Effector memory CD8-positive, alpha-beta T cell (primary cell): ENCODE data around the gene PRDX6.
"Not testable (repeated sequence)": the region's sequence is repeated elsewhere in the genome, so short reads cannot be mapped to it uniquely, and the experiment has no call there.

Experiments
- ATAC-seq: fragments of 150-1000 bp; cut with Tn5 transposase; replicated peaks from 2 replicates; pipeline ENCODE4 v1.10.0; 2021; ENCODE audit warnings: mild to moderate bottlenecking, moderate library complexity
- DNase-seq, 3 experiments: peaks; one replicate each; pipeline ENCODE4 v3.0.0; 2021
- H3K27ac Mint-ChIP-seq, 2 donors: one replicate each; pipeline ENCODE4 v1.8.0; 2022; ENCODE audit warnings: mild to moderate bottlenecking in 2 of 2, mixed read lengths in 2 of 2, moderate library complexity in 2 of 2
- H3K27me3 Mint-ChIP-seq, 2 donors: one replicate each; pipeline ENCODE4 v1.8.0; 2022; ENCODE audit warnings: mixed read lengths in 2 of 2
- H3K36me3 Mint-ChIP-seq: one replicate; pipeline ENCODE4 v1.8.0; 2022; ENCODE audit warnings: mild to moderate bottlenecking, moderate library complexity, mixed read lengths; ENCODE audit not compliant: insufficient read depth
- H3K4me1 Mint-ChIP-seq, 2 donors: one replicate each; pipeline ENCODE4 v1.8.0; 2022; ENCODE audit warnings: low read depth in 2 of 2, mixed read lengths in 2 of 2
- H3K4me3 Mint-ChIP-seq, 2 donors: one replicate each; pipeline ENCODE4 v1.8.0; 2022; ENCODE audit warnings: mild to moderate bottlenecking in 2 of 2, mixed read lengths in 2 of 2, moderate library complexity in 2 of 2
- H3K9me3 Mint-ChIP-seq, 2 donors: one replicate each; pipeline ENCODE4 v1.8.0; 2022; ENCODE audit warnings: mixed read lengths in 2 of 2

The PRDX6 gene

DNA sequence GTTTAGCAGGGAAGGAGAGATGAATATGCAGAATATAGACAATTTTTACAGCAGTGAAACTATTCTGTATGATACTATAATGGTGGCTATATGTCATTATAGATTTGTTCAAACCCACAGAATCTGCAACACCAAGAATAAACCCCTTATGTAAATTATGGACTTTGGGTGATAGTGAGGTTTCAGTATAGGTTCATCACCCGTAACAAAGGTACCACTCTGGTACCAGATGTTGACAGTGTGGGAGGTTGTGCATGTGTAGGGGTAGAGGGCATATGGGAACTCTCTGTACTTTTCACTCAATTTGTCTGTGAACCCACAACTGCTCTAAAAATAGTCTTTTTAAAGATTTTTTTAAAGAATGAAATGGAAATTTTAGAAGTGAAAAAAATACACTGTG lies 29.9 kb upstream of the PRDX6 start:
- no peak for DNase-seq
- no peak overlapping the region for H3K27ac Mint-ChIP-seq
- H3K4me1 Mint-ChIP-seq = peaks cover 11 to 52% of the 10 kb centered on the region in 2 donors
- H3K36me3 Mint-ChIP-seq = peaks cover 10% of the 10 kb centered on the region
- H3K27me3 Mint-ChIP-seq = no peaks in the 10 kb centered on the region
- no peak overlapping the region for H3K4me3 Mint-ChIP-seq
- no peak for ATAC-seq
- no peaks in the 10 kb centered on the region for H3K9me3 Mint-ChIP-seq

DNA sequence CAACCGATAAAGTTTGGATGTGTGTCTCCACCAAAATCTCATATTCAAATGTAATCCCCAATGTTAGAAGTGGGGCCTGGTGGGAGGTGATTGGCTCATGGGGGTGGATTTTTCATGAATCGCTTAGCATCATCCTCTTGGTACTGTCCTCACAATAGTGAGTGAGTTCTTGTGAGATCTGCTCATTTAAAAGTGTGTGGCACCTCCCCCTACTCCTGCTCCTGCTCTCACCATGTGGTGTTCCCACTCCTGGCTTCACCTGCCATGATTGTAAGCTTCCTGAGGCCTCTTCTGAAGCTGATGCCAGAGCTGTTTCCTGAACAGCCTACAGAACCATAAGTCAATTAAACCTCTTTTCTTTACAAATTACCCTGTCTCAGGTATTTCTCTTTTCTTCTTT lies 28.2 kb upstream of the PRDX6 start:
- H3K9me3 Mint-ChIP-seq = no peaks in the 10 kb centered on the region
- H3K4me1 Mint-ChIP-seq = peaks cover 11 to 49% of the 10 kb centered on the region in 2 donors
- no peak overlapping the region for H3K4me3 Mint-ChIP-seq

DNA sequence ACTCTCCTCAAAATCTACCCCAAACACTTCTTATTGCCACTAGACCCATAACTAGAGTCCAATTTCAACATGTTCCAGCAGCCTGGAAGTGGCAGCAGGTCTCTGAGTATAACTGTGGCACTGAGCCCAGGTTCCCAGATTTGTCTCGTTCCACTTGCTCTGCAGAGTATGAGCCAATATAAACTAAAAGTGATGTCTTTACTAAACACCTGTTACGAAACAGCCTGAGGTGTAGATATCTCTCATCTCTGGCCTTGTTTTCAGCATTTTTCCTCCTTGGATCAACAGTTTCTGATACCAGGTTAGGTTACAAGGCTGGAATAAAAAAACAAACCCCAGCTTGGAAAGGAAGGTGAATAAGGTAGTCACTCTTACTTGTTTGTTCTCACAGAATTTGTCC lies 25.2 kb upstream of the PRDX6 start:
- no peaks in the 10 kb centered on the region for H3K9me3 Mint-ChIP-seq
- no peak overlapping the region for H3K27ac Mint-ChIP-seq
- no peak overlapping the region for H3K4me3 Mint-ChIP-seq
- H3K36me3 Mint-ChIP-seq = peaks cover 9% of the 10 kb centered on the region
- ATAC-seq = no peak
- H3K27me3 Mint-ChIP-seq = no peaks in the 10 kb centered on the region
- H3K4me1 Mint-ChIP-seq = peaks cover 21 to 48% of the 10 kb centered on the region in 2 donors
- DNase-seq = no peak

More for the DNA sequence above, 28.2 kb upstream of the PRDX6 start:
- H3K27me3 Mint-ChIP-seq = no peaks in the 10 kb centered on the region
- DNase-seq (no peak), ATAC-seq (no peak)
- H3K36me3 Mint-ChIP-seq = peaks cover 9% of the 10 kb centered on the region
- H3K27ac Mint-ChIP-seq = no peak overlapping the region

DNA sequence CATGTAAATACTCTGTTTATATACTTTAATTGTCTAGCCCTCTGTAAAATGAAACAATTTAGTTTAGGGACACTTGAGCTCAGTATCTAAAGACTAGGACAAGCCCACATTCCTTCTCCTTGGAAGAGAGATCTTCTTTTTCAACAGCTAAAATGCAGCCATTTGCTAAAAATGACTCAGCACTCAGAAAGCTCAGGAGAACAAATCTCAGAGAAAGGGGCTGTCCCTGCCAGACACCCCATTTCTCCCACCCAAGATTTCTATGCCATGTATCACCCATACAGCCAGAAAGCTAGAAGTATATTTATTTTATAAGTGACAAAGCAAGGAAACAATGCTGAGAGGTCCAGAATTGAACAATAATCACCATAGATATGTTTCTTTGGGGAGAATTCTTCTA lies 23.2 kb upstream of the PRDX6 start:
- H3K27me3 Mint-ChIP-seq = no peaks in the 10 kb centered on the region
- peaks cover 18 to 34% of the 10 kb centered on the region in 2 donors for H3K4me1 Mint-ChIP-seq
- peak overlapping the region in 1 of 2 donors; percentile 56 for H3K27ac Mint-ChIP-seq
- no peak overlapping the region for H3K4me3 Mint-ChIP-seq
- ATAC-seq (no peak), DNase-seq (no peak)
- H3K36me3 Mint-ChIP-seq = peaks cover 10% of the 10 kb centered on the region
- H3K9me3 Mint-ChIP-seq = no peaks in the 10 kb centered on the region

DNA sequence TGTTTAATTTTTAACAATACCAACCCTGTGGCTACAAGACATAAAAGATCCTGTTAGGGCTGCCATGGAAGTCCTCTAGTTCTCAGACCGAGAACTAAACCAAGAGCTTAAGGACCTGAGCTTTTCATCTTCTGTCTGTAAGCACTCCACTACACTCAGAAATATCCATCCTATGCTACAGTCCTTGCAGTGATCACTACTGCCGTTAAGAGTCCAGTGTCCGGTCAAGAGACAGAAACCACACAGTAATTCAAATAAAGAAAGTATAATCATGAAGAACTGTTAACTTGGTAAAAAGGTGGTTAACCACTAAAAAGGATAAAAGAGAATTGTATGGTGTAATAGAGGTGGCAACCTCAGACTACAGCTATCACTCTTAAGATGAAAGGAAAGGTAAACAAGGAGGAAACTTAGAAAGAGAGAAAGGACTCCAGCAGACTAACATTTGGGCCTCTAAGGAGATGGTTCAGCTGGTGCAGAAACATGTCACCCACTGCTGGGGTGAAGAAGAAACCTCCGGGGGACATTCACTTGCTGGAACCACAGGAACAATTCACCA lies 22.1 kb upstream of the PRDX6 start:
- H3K36me3 Mint-ChIP-seq = peaks cover 17% of the 10 kb centered on the region
- H3K9me3 Mint-ChIP-seq = no peaks in the 10 kb centered on the region
- peak overlapping the region; percentile 39 to 58 for H3K4me3 Mint-ChIP-seq
- peaks cover 21 to 35% of the 10 kb centered on the region in 2 donors for H3K4me1 Mint-ChIP-seq
- H3K27ac Mint-ChIP-seq = peak overlapping the region; percentile 33 to 75
- DNase-seq = no peak
- peak; percentile 89 for ATAC-seq
- no peaks in the 10 kb centered on the region for H3K27me3 Mint-ChIP-seq

DNA sequence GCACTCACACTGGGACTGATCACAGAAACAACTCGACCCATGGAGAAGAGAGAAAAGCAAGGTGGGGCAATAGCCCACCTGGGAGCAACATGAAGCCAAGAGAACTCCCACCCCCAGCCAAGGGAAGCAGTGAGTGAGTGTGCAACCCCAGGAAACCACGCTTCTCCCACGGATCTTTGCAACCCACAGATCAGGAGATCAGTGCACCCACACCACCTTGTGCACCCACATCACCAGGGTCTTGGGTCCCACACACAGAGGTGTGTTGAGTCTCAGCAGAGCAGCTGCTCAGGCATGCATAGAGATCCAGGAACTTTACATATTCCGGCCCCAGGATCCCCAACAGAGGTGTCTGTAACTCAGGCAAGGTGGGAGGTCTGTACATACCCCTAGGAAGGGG lies 17.2 kb upstream of the PRDX6 start:
- Mint-ChIP-seq H3K36me3 (peaks cover 21% of the 10 kb centered on the region), H3K27ac (peak overlapping the region; percentile 12 to 53), H3K4me1 (peaks cover 23 to 43% of the 10 kb centered on the region in 2 donors), H3K4me3 (no peak overlapping the region), H3K27me3 (no peaks in the 10 kb centered on the region), H3K9me3 (peaks cover 0 to 7% of the 10 kb centered on the region in 2 donors)
- DNase-seq = no peak
- ATAC-seq = no peak

DNA sequence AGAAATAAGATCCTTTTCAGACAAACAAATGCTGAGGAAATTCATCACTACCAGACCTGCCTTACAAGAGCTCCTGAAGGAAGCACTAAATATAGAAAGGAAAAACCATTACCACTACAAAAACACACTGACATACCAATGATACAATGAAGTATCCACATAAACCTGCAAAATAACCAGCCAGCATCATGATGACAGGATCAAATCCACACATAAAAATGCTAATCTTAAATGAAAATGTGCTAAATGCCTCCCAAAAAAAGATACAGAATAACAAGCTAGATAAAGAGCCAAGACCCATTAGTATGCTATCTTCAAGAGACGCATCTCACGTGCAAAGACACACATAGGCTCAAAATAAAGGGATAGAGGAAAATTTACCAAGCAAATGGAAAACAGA lies 14.5 kb upstream of the PRDX6 start:
- not testable (repeated sequence) for H3K4me3 Mint-ChIP-seq, ATAC-seq, H3K27me3 Mint-ChIP-seq, H3K9me3 Mint-ChIP-seq, DNase-seq
- H3K36me3 Mint-ChIP-seq = peaks cover 21% of the 10 kb centered on the region
- peaks cover 23 to 52% of the 10 kb centered on the region in 2 donors for H3K4me1 Mint-ChIP-seq
- H3K27ac Mint-ChIP-seq = peak overlapping the region in 1 of 2 donors; percentile 29

DNA sequence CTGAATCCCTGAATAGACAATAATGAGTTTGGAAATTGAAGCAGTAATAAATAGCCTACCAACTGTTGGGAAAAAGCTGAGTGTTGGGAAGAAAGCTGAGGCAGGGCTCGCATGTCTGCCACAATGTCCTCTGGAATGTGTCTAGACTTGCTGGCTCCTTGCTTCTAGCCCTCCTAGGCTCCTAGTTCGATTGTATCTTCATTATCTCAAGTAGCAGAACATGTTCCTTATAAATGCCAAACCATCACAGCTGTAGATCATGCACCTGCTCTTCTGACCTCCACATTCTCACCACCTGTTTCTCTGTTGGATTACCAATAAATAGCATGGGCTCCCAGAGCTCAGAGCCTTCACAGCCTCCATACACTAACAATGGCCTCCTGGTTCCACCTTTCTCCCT lies 12.9 kb upstream of the PRDX6 start:
- peaks cover 23 to 53% of the 10 kb centered on the region in 2 donors for H3K4me1 Mint-ChIP-seq
- H3K27me3 Mint-ChIP-seq, DNase-seq, H3K9me3 Mint-ChIP-seq, ATAC-seq, H3K4me3 Mint-ChIP-seq, H3K27ac Mint-ChIP-seq: not testable (repeated sequence)
- peaks cover 15% of the 10 kb centered on the region for H3K36me3 Mint-ChIP-seq

DNA sequence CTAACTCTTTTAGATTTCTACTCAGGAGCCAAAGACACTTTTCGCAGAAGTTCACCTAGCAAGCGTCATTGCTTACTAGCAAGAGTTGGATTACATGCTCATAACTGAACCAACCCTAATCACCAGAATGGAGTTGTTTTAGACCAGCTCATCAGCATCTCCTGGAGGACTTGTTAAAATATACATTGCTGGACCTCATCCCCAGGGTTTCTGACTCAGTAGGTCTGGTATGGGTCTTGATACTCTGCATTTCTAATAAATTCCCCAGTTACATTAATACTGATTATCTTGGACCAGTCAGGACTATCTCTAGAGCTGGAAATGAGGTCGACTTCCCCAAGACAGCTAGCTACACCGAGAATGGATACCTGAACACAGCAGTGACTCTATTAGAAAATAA lies 9.7 kb upstream of the PRDX6 start:
- no peak overlapping the region for H3K4me3 Mint-ChIP-seq
- no peak for ATAC-seq
- H3K4me1 Mint-ChIP-seq = peaks cover 25 to 39% of the 10 kb centered on the region in 2 donors
- no peak overlapping the region for H3K27ac Mint-ChIP-seq
- no peaks in the 10 kb centered on the region for H3K27me3 Mint-ChIP-seq
- H3K9me3 Mint-ChIP-seq = peaks cover 5 to 13% of the 10 kb centered on the region in 2 donors
- no peak for DNase-seq
- no peaks in the 10 kb centered on the region for H3K36me3 Mint-ChIP-seq

DNA sequence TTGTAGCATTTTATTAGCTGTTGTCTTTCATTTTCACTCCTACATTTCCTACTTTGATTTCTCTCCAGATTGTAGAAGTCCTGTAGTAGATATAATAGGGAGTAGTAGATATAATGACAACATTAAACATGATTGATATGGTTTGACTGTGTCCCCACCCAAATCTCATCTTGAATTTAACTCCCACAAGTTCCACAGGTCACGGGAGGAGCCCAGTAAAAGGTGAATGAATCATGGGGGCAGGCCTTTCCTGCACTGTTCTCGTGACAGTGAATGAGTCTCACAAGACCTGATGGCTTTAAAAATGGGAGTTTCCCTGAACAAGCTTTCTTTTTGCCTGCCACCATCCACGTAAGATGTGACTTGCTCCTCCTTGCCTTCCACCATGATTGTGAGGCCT lies 7.5 kb upstream of the PRDX6 start:
- DNase-seq (no peak), ATAC-seq (no peak)
- H3K9me3 Mint-ChIP-seq = peaks cover 5 to 6% of the 10 kb centered on the region in 2 donors
- peak overlapping the region in 1 of 2 donors; percentile 29 for H3K27ac Mint-ChIP-seq
- H3K27me3 Mint-ChIP-seq = no peaks in the 10 kb centered on the region
- H3K36me3 Mint-ChIP-seq = peaks cover 6% of the 10 kb centered on the region
- H3K4me3 Mint-ChIP-seq = no peak overlapping the region
- peaks cover 28 to 36% of the 10 kb centered on the region in 2 donors for H3K4me1 Mint-ChIP-seq

DNA sequence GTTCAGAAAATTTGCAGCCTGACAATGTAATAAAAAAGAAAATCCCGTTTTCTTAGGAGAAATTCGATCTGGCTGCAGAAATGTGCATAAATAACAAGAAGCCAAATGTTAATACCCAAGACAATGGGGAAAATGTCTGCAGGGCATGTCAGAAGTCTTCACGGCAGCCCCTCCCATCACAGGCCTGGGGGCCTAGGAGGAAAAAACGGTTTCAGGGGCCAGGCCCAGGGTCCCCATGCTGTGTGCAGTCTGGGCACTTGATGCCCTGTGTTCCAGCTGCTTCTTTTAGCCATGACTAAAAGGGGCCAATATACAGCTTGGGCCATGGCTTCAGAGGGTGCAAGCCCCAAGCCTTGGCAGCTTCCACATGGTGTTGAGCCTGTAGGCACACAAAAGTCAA lies 6.5 kb upstream of the PRDX6 start:
- no peak overlapping the region for H3K27ac Mint-ChIP-seq
- peaks cover 6% of the 10 kb centered on the region for H3K36me3 Mint-ChIP-seq
- peaks cover 5 to 6% of the 10 kb centered on the region in 2 donors for H3K9me3 Mint-ChIP-seq
- no peak overlapping the region for H3K4me3 Mint-ChIP-seq
- H3K27me3 Mint-ChIP-seq = no peaks in the 10 kb centered on the region
- no peak for ATAC-seq
- peaks cover 33 to 35% of the 10 kb centered on the region in 2 donors for H3K4me1 Mint-ChIP-seq
- DNase-seq = no peak

DNA sequence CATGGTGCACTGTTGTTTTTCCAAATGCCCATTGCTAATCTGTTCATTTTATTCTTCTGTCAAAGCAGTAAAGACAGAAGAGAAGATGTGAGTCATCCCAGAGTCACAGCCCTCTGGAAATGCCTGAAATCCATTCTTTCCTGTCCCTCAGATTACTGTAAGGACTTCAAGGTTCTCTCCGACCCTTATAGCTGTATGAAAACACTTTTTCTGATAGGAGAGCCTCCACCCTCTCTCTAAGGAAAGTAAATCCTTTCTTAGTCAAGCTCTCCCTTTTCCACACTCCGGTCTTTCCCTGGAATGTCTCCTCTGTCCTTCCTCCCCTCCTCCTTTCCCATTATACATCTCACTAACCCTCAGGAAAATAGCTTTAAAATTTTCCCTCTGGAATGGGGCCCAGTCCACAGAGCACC lies 3.5 kb upstream of the PRDX6 start:
- Mint-ChIP-seq H3K4me3 (peak overlapping the region in 1 of 2 donors; percentile 87), H3K36me3 (peaks cover 28% of the 10 kb centered on the region), H3K4me1 (peaks cover 35 to 39% of the 10 kb centered on the region in 2 donors), H3K27ac (peak overlapping the region; percentile 8 to 53), H3K9me3 (peaks cover 3 to 6% of the 10 kb centered on the region in 2 donors), H3K27me3 (no peaks in the 10 kb centered on the region)
- ATAC-seq (no peak), DNase-seq (no peak)

DNA sequence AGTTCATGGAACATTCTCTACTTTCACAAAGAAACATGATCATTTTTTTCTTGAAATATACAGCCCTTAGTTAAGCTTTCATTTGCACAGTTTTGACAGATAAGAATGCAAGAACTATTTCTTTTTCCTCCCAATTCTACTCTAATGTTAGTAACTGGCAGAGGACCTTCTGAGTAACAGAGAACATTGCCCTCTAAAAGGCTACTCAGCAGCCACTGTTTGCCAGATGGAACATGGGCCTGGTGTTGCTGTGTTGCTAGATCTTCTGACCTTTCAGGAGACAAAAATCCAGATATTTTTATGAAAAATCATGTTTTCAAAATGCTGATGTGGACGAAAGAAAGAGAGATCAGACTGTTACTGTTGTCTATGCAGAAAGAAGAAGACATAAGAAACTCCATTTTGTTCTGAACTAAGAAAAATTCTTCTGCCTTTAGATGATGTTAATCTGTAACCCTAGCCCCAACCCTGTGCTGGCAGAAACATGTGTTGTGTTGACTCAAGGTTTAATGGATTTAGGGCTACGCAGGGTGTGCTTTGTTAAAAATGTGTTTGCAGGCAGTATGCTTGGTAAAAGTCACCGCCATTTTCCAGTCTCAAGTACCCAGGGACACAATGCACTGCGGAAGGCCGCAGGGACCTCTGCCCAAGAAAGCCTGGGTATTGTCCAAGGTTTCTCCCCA lies 2.9 kb upstream of the PRDX6 start:
- H3K9me3 Mint-ChIP-seq = peaks cover 3 to 6% of the 10 kb centered on the region in 2 donors
- peak overlapping the region; percentile 21 to 87 for H3K4me3 Mint-ChIP-seq
- H3K4me1 Mint-ChIP-seq = peaks cover 39 to 40% of the 10 kb centered on the region in 2 donors
- DNase-seq = no peak
- H3K27me3 Mint-ChIP-seq = no peaks in the 10 kb centered on the region
- peak overlapping the region; percentile 8 to 53 for H3K27ac Mint-ChIP-seq
- ATAC-seq = no peak
- peaks cover 28% of the 10 kb centered on the region for H3K36me3 Mint-ChIP-seq

DNA sequence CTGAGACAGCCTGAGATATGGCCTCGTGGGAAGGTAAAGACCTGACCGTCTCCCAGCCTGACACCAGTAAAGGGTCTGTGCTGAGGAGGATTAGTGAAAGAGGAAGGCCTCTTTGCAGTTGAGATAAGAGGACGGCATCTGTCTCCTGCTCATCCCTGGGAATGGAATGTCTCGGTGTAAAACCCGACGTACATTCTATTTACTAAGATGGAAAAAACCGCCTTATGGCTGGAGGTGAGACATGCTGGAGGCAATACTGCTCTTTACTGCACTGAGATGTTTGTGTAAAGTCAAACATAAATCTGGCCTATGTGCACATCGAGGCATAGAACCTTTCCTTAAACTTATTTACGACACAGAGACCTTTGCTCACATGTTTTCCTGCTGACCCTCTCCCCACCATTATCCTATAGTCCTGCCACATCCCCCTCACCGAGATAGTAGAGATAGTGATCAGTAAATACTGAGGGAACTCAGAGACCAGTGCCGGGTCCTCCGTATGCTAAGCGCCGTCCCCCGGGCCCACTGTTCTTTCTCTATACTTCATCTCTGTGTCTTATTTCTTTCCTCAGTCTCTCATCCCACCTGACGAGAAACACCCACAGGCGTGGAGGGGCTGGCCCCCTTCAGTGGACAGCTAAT lies 2.2 kb upstream of the PRDX6 start:
- peaks cover 28% of the 10 kb centered on the region for H3K36me3 Mint-ChIP-seq
- DNase-seq, H3K27me3 Mint-ChIP-seq, H3K9me3 Mint-ChIP-seq, ATAC-seq: not testable (repeated sequence)
- H3K27ac Mint-ChIP-seq = peak overlapping the region; percentile 94 to 97
- peaks cover 39% of the 10 kb centered on the region in 2 donors for H3K4me1 Mint-ChIP-seq
- peak overlapping the region; percentile 87 to 89 for H3K4me3 Mint-ChIP-seq
